Measurements from ENCODE around the gene MTPN.

DNA sequence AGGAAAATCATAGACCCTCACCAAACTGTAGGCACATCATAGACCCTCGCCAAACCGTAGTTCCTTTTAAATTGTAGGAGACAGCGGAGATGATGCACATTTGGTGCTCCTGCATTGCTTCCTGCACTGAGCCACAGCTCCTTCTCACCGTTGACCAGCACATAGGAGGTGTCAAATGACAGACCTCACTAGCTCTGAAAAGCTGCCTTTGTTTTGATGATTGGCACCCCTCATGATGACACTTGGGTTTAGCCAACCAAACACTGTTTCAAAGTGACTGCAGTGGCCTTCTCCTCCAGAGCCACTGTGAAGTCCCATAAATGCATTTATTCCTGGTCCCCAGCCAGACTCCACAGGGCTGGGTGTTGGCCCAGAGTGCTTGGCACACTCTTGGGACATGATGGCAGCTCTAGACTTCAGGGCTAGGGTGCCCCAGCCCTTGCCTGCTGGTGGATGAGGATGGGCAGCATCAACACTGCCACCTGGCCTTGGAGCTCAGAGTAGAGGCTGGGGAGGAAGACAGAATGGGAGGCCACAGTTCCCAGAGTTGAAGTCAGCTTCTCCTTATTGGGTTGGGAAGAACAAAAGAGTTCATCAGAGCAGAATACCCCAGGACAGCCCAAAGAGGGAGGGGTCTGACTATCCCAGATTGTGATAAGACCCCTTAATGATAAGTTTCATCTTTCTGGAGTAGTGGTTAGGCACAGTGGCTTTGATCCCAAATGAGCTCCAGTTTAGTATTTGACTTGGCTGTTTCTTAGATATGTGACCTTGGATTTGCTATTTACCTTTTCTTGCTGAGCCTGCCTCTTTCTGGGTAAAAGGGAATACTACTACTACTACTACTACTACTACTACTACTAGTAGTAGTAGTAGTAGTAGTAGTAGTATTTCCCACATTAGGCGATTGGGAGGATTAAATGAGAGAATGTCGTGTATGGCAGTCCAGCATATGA lies 75.3 kb downstream of the MTPN start:
- no peak for TF ChIP-seq CTCF (IDR thresholded peaks at IDR 0.05)
- TF ChIP-seq POLR2A (IDR thresholded peaks at IDR 0.05), result no peak

Measured in ovary (tissue), 3 donors.